HepG2 (cell line): ENCODE results near the gene KIAA0825.

ENCODE experiments used
- CEBPZ ChIP-seq: IDR thresholded peaks from 2 replicates; pipeline ENCODE4 v1.6.1; 2012; ENCODE audit warnings: low read length, improper control_type of control experiment
- CTCF ChIP-seq: sonication (generic); formaldehyde crosslinking; IDR thresholded peaks from 2 replicates; pipeline ENCODE4 v1.5.0; 2020; ENCODE audit warnings: mild to moderate bottlenecking, missing genetic modification reagents, moderate library complexity
- FOXA1 ChIP-seq, 2 experiments: fragments of 450-650 bp in 1 of 2; sonication (generic) in 1 of 2; formaldehyde crosslinking in 1 of 2; IDR thresholded peaks; 2 replicates each; pipeline versions ENCODE4 v1.4.0 to v1.6.1; 2016 to 2020; ENCODE audit warnings: missing genetic modification reagents in 1 of 2
- PHF8 ChIP-seq: sonication (generic); formaldehyde crosslinking; IDR thresholded peaks from 2 replicates; pipeline ENCODE4 v1.5.0; 2020; ENCODE audit warnings: missing genetic modification reagents
- RAD21 ChIP-seq: fragments of 450-650 bp; formaldehyde crosslinking; IDR thresholded peaks from 2 replicates; pipeline ENCODE4 v1.5.0; 2020; ENCODE audit warnings: mild to moderate bottlenecking
- ZNF558 ChIP-seq: sonication (generic); formaldehyde crosslinking; IDR thresholded peaks from 2 replicates; pipeline ENCODE4 v1.9.0; 2022; ENCODE audit warnings: mild to moderate bottlenecking, missing genetic modification reagents, borderline replicate concordance

- TF ChIP-seq CTCF (CRISPR knock-in tag) = no peak
- TF ChIP-seq ZNF558 (CRISPR knock-in tag) = no peak
- TF ChIP-seq CEBPZ = no peak
- no peak for TF ChIP-seq FOXA1 (IDR thresholded peaks at IDR 0.05)
- no peak for TF ChIP-seq FOXA1 (CRISPR knock-in tag; IDR thresholded peaks at IDR 0.05)
- no peak for TF ChIP-seq RAD21 (CRISPR knock-in tag)
- no peak for TF ChIP-seq PHF8 (CRISPR knock-in tag)
Observed at GRCh38 chr5:94402096-94402495, 216.3 kb downstream of the KIAA0825 start.
